GM12865 (cell line): Measurements from ENCODE around the gene AATF.

Experiments used
- DNase-seq: peaks from one replicate; pipeline ENCODE4 v3.0.0; 2010; ENCODE audit warnings: low read depth
- H3K4me3 ChIP-seq: 2 replicates; pipeline ENCODE4 v1.5.1; 2011; ENCODE audit warnings: mild to moderate bottlenecking, low read depth, low read length, control low read depth
- TF ChIP-seq, protein P1 (sequence below): IDR thresholded peaks from 2 replicates; pipeline ENCODE4 v1.5.1; 2011; ENCODE audit warnings: low read length, control low read depth, low read depth, inconsistent platforms; ENCODE audit not compliant: insufficient read depth; ENCODE audit errors: missing control alignments

The AATF gene

DNA sequence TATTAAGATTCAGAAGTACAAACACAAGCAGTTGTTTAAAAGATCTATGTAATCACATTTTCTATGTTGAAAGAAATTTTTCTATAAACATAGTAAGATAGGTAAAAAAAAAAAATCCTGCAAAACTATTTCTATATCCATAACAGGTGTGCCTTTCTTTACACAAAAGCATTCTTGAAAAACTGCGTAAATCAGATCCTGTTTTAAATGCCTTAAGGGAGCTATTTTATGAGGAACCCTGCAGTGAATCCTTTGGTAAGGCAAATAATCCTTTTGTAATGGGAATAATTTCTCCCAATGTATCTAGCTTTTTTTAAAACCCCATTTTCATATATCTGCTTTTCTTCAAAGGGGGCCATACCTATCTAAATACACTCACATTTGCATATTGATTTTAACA lies 157.3 kb downstream of the AATF start:
- TF ChIP-seq, protein P1, sequence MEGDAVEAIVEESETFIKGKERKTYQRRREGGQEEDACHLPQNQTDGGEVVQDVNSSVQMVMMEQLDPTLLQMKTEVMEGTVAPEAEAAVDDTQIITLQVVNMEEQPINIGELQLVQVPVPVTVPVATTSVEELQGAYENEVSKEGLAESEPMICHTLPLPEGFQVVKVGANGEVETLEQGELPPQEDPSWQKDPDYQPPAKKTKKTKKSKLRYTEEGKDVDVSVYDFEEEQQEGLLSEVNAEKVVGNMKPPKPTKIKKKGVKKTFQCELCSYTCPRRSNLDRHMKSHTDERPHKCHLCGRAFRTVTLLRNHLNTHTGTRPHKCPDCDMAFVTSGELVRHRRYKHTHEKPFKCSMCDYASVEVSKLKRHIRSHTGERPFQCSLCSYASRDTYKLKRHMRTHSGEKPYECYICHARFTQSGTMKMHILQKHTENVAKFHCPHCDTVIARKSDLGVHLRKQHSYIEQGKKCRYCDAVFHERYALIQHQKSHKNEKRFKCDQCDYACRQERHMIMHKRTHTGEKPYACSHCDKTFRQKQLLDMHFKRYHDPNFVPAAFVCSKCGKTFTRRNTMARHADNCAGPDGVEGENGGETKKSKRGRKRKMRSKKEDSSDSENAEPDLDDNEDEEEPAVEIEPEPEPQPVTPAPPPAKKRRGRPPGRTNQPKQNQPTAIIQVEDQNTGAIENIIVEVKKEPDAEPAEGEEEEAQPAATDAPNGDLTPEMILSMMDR = no peak
- DNase-seq = no peak

More for the DNA sequence above, 157.3 kb downstream of the AATF start:
- H3K4me3 ChIP-seq = no peak overlapping the region
